ENCODE measurements around the gene AQP11. TPM values are rescaled to one million over a fixed set of nuclear protein-coding genes. Genes with fewer than 3 reads are reported as not detected.

The AQP11 gene
- 0.98 to 2.6 TPM (median 2.1 TPM) in 5 replicates for total RNA-seq (2022; extraction: Qiagen RNA extraction; ENCODE audit: low read depth)

GRCh38 chr11:77589521-77590193 lies at the start of gene AQP11:
AQP11 (plus strand) TSS chr11:77589953; CDS start chr11:77589993, 40 bp downstream.

GRCh38 chr11:77637345-77638165 lies 47.8 kb downstream of the AQP11 start, which contains the start of gene CLNS1A:
CLNS1A (minus strand) TSS chr11:77637794; CDS start chr11:77637714, 80 bp downstream.

Other genes starting within 250 kb of the AQP11 start
- gene PAK1, start 115.9 kb upstream of the AQP11 start, total RNA-seq (2022; extraction: Qiagen RNA extraction; ENCODE audit: low read depth): 22.4 to 25.1 TPM (median 23.4 TPM) in 5 replicates
- gene CLNS1A, start 47.8 kb downstream of the AQP11 start, total RNA-seq (2022; extraction: Qiagen RNA extraction; ENCODE audit: low read depth): 149 to 218 TPM (median 154 TPM) in 5 replicates
- gene RSF1, start 230.8 kb downstream of the AQP11 start, total RNA-seq (2022; extraction: Qiagen RNA extraction; ENCODE audit: low read depth): 12.6 to 22.2 TPM (median 16.1 TPM) in 5 replicates
- gene AAMDC, start 231.2 kb downstream of the AQP11 start, total RNA-seq (2022; extraction: Qiagen RNA extraction; ENCODE audit: low read depth): 26.6 to 37.2 TPM (median 26.9 TPM) in 5 replicates

Measured in A549 treated with ZK216348 at 1 μM for 4 hours (cell line).